Measurements from ENCODE around the gene SERPINB12. TPM values are rescaled to one million over a fixed set of nuclear protein-coding genes. Genes with fewer than 3 reads are reported as not detected.

The SERPINB12 gene
- total RNA-seq, 1 experiment from 2014 or later, result not detected

DNA sequence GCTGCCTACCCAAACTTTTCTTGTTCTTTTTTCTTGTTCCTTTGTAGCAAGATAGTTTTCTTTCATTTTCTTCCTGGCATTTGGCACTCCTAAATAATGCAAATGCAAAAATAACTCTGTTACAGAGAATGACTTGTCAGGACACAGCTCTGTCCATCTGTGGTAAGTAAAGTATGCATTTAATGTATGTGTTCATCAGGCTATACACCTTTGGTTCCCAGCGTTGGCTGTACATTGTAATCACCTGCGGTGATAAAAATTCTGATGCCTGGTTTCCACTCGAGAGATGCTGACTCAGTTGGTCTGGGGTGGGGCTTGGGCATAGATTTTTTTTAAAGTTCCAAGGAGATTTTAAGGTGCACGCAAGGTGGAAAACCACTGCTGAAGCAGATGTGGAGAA, 44.8 kb downstream of the SERPINB12 start, which contains the start of gene SERPINB13:
Gene SERPINB13 (plus strand): TSS at position 378 of the 400 bp plus-strand sequence. CDS start 1,325 bp downstream, outside the sequence.
- in situ Hi-C loops (cut with HindIII; ENCODE audit: low pct_unique_long_range_greater_than_20kb, low sequenced_read_pairs), result no loop called here
- no peak for DNase-seq (ENCODE audit: low read depth)

- no peak for DNase-seq (ENCODE audit: low read depth)
- in situ Hi-C loops (cut with HindIII; ENCODE audit: low pct_unique_long_range_greater_than_20kb, low sequenced_read_pairs), result no loop called here
These were observed 46.7 kb downstream of the SERPINB12 start for GRCh38 chr18:63588909-63589308.

DNA sequence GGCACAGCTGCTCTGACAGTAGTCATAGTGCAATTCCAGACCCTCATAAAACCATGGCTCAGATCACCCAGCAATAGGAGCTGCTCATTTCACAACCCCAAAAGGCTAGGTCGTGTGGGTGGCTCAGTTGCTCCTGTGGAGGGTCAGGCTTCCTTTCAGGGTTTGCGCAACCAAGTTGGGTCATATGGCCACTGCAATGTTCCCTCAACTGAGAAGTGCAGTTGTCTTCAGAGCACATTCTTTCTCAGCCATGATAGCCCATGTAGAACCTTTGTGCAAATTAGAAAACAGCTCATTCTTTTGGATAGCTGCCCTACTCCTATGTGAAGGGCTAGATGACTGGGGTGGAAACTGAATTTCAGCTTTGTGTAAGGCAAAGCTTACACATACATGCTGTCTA, 48.2 kb downstream of the SERPINB12 start:
- no peak for DNase-seq (ENCODE audit: low read depth)
- in situ Hi-C loops (cut with HindIII; ENCODE audit: low pct_unique_long_range_greater_than_20kb, low sequenced_read_pairs), result no loop called here

GRCh38 chr18:63590966-63591695, 49.0 kb downstream of the SERPINB12 start:
- DNase-seq (ENCODE audit: low read depth), result no peak
- in situ Hi-C loops (cut with HindIII; ENCODE audit: low pct_unique_long_range_greater_than_20kb, low sequenced_read_pairs), result no loop called here

DNA sequence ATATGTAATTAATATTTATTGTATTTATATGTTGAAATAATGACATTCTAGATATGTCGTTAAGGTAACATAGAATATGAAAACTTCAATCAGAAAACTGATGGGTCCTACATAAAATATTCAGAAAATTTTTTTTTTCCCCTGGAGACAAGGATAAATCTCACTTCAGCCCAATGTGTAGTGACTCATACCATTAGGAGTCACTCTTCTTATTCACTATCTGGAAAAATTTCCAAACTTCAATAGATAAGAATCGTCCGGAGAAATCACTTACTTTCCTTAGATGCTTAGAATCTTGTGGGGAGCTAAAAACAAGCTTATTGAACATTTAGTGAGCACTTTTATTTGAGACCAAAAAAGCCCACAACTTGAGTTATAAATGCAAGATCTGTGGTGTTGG, 49.6 kb downstream of the SERPINB12 start:
- in situ Hi-C loops (cut with HindIII; ENCODE audit: low pct_unique_long_range_greater_than_20kb, low sequenced_read_pairs), result no loop called here

GRCh38 chr18:63592471-63592870, 50.3 kb downstream of the SERPINB12 start:
- in situ Hi-C loops (cut with HindIII; ENCODE audit: low pct_unique_long_range_greater_than_20kb, low sequenced_read_pairs), result no loop called here
- DNase-seq (ENCODE audit: low read depth), result no peak

More for the DNA sequence above, 49.6 kb downstream of the SERPINB12 start:
- no peak for DNase-seq (ENCODE audit: low read depth)

DNA sequence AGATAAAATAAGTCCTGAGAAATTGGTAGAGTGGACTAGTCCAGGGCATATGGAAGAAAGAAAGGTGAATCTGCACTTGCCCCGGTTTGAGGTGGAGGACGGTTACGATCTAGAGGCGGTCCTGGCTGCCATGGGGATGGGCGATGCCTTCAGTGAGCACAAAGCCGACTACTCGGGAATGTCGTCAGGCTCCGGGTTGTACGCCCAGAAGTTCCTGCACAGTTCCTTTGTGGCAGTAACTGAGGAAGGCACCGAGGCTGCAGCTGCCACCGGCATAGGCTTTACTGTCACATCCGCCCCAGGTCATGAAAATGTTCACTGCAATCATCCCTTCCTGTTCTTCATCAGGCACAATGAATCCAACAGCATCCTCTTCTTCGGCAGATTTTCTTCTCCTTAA, 54.8 kb downstream of the SERPINB12 start:
- in situ Hi-C loops (cut with HindIII; ENCODE audit: low pct_unique_long_range_greater_than_20kb, low sequenced_read_pairs), result no loop called here
- DNase-seq (ENCODE audit: low read depth), result no peak

DNA sequence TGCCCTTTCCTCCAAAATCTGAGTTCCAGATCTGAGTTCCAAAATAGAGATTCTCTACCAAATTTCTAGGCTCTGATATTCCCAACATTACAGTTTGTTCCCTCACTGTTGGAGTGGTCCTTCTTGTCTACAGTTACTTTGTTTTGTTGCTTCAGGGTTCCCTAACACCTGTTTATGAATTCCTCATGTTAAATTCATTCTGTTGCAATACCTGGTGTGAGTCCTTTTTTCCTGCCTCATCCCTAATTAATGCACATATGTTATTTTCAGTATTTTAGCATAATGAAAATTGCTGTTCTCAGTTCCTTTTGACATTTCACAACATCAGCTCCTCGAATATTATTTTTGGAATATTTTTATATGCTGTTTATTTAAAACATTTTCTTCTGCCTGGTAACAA, 61.2 kb downstream of the SERPINB12 start:
- no peak for DNase-seq (ENCODE audit: low read depth)

GRCh38 chr18:63603772-63604171, 61.6 kb downstream of the SERPINB12 start:
- no peak for DNase-seq (ENCODE audit: low read depth)
- in situ Hi-C loops (cut with HindIII; ENCODE audit: low pct_unique_long_range_greater_than_20kb, low sequenced_read_pairs), result no loop called here

More for the DNA sequence above, 61.2 kb downstream of the SERPINB12 start:
- in situ Hi-C loops (cut with HindIII; ENCODE audit: low pct_unique_long_range_greater_than_20kb, low sequenced_read_pairs), result no loop called here

- in situ Hi-C loops (cut with HindIII; ENCODE audit: low pct_unique_long_range_greater_than_20kb, low sequenced_read_pairs), result no loop called here
- no peak for DNase-seq (ENCODE audit: low read depth)
These were observed 62.8 kb downstream of the SERPINB12 start for GRCh38 chr18:63604791-63605567.

- in situ Hi-C loops (cut with HindIII; ENCODE audit: low pct_unique_long_range_greater_than_20kb, low sequenced_read_pairs), result no loop called here
These were observed 64.4 kb downstream of the SERPINB12 start for GRCh38 chr18:63606526-63606925.

DNA sequence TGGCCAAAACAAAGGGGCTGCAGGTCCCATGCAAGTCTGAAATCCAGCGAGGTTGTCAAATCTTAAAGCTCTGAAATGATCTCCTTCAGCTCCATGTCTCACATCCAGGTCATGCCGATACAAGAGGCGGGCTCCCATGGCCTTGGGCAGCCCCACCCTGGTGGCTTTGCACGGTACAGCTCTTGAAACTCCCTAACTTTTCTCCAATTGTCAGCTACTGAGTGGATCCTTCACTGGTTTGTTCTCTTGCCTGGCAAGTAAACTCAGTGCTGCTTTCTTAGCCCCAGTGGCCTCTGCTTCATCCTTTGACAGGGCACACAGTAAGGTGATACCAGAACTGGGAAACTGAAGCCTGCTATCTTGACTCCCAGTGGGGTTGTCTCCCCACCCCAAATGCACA, 71.3 kb downstream of the SERPINB12 start:
- in situ Hi-C loops (cut with HindIII; ENCODE audit: low pct_unique_long_range_greater_than_20kb, low sequenced_read_pairs), result no loop called here
- DNase-seq (ENCODE audit: low read depth), result no peak

More at GRCh38 chr18:63606526-63606925, 64.4 kb downstream of the SERPINB12 start:
- DNase-seq (ENCODE audit: low read depth), result no peak

GRCh38 chr18:63617049-63617914, 75.1 kb downstream of the SERPINB12 start:
- in situ Hi-C loops (cut with HindIII; ENCODE audit: low pct_unique_long_range_greater_than_20kb, low sequenced_read_pairs), result no loop called here
- DNase-seq (ENCODE audit: low read depth), result no peak

GRCh38 chr18:63617915-63618234, 75.7 kb downstream of the SERPINB12 start:
- in situ Hi-C loops (cut with HindIII; ENCODE audit: low pct_unique_long_range_greater_than_20kb, low sequenced_read_pairs), result no loop called here
- DNase-seq (ENCODE audit: low read depth), result no peak

Other genes with a start within 250 kb of the SERPINB12 start
- gene BCL2, start 222.6 kb upstream of the SERPINB12 start, total RNA-seq (2014; rRNA removed; shearing (Covaris generic); ENCODE audit: low replicate concordance), result 5.1 and 9.1 TPM in 2 replicates
- gene KDSR, start 175.2 kb upstream of the SERPINB12 start, total RNA-seq (2014; rRNA removed; shearing (Covaris generic); ENCODE audit: low replicate concordance), result 13.0 and 35.6 TPM in 2 replicates
- gene VPS4B, start 119.9 kb upstream of the SERPINB12 start, total RNA-seq (2014; rRNA removed; shearing (Covaris generic); ENCODE audit: low replicate concordance), result 16.4 and 18.8 TPM in 2 replicates
- gene SERPINB5, start 65.4 kb upstream of the SERPINB12 start, total RNA-seq (2014; rRNA removed; shearing (Covaris generic); ENCODE audit: low replicate concordance), result 40.1 and 44.9 TPM in 2 replicates
- gene SERPINB13, start 45.0 kb downstream of the SERPINB12 start, total RNA-seq (2014; rRNA removed; shearing (Covaris generic); ENCODE audit: low replicate concordance), result not detected in 2 replicates
- gene SERPINB4, start 101.9 kb downstream of the SERPINB12 start, total RNA-seq (2014; rRNA removed; shearing (Covaris generic); ENCODE audit: low replicate concordance), result not detected in 2 replicates
- not detected in 2 replicates for gene SERPINB3, start 119.5 kb downstream of the SERPINB12 start, total RNA-seq (2014; rRNA removed; shearing (Covaris generic); ENCODE audit: low replicate concordance)
- not detected in 2 replicates for gene SERPINB11, start 160.6 kb downstream of the SERPINB12 start, total RNA-seq (2014; rRNA removed; shearing (Covaris generic); ENCODE audit: low replicate concordance)
- gene SERPINB7, start 233.0 kb downstream of the SERPINB12 start, total RNA-seq (2014; rRNA removed; shearing (Covaris generic); ENCODE audit: low replicate concordance), result 3.4 and 9.3 TPM in 2 replicates

Data from Caki2 (cell line).